GM18520 (cell line): ENCODE data around the gene TMEM131.
"Not testable (repeated sequence)": the region's sequence is repeated elsewhere in the genome, so short reads cannot be mapped to it uniquely, and the experiment has no call there.

ENCODE experiments used
- ATAC-seq: cut with Tn5 transposase; IDR thresholded peaks from one replicate; pipeline ENCODE4 v1.9.1; 2021; ENCODE audit not compliant: unreplicated experiment

The TMEM131 gene

DNA sequence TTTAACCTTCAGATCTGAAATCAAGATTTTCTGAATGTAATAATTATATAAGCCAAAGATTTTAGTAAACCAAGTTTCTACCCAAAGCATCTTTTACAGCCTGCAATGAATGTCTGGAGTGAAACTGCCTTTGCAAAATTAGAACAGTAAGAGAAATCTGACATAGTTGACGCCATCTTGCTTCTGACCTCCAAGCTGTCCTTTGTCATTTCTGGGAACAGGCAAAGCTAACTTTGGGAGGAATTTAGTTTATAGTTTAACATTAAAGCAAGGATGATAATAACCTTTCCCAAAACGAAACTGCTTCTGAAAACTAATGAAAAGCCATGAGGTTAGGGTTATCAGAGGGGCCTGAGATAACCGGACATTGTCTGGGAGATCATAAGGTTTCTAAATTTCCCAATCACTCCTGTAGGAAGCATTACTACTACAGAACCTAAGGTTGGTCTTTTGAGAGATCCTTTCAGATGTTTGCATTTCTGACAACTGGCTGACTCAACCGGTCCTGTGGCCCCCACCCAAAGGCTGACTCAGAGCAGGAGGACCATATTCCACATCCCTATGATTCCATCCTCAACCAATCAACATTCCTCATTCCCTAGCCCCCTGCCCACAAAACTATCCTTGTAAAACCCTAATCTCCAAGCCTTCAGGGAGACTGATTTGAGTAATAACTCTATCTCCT lies 124.5 kb downstream of the TMEM131 start:
- no peak for ATAC-seq

GRCh38 chr2:97870396-97870843 lies 125.3 kb downstream of the TMEM131 start:
- ATAC-seq = peak; percentile 100

GRCh38 chr2:97869722-97870346 lies 125.9 kb downstream of the TMEM131 start:
- ATAC-seq = no peak

GRCh38 chr2:97868986-97869721 lies 126.6 kb downstream of the TMEM131 start:
- ATAC-seq = no peak

DNA sequence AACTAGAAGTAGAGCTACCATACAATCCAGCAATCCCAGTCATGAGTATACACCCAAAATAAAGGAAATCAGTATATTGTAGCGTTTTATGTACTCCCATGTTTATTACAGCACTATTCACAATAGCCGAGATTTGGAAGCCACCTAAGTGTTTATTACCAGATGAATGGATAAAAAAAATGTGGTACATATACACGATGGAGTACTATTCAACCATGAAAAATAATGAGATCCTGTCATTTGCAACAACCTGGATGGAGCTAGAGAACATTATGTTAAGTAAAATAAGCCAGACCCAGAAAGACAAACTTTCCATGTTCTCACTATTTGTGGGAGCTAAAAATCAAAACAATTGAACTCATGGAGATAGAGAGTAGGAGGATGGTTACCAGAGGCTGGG lies 131.9 kb downstream of the TMEM131 start:
- no peak for ATAC-seq

DNA sequence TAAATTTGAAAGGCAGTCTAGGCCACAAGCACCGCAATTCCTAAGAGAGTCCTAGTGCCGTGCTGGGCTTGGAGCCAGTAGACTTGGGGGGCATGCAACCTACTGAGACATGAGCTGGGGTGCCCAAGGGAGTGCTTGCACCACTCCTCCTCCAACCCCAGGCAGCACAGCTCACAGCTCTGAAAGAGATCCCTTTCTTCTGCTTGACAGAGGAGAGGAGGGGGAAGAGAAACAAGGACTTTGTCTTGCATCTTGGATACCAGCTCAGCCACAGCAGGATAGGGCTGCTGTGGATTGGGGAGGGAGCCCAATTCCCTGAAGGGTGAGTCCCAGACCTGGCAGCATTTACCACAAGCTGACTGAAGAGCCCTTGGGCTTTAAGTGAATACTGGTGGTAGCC lies 134.6 kb downstream of the TMEM131 start:
- no peak for ATAC-seq

- no peak for ATAC-seq
Observed at GRCh38 chr2:97858442-97858841, 137.3 kb downstream of the TMEM131 start.

- no peak for ATAC-seq
Observed at GRCh38 chr2:97857553-97857952, 138.2 kb downstream of the TMEM131 start.

- ATAC-seq = not testable (repeated sequence)
Observed at GRCh38 chr2:97853057-97853456, 142.7 kb downstream of the TMEM131 start.

- ATAC-seq = no peak
Observed at GRCh38 chr2:97851172-97851571, 144.6 kb downstream of the TMEM131 start.

DNA sequence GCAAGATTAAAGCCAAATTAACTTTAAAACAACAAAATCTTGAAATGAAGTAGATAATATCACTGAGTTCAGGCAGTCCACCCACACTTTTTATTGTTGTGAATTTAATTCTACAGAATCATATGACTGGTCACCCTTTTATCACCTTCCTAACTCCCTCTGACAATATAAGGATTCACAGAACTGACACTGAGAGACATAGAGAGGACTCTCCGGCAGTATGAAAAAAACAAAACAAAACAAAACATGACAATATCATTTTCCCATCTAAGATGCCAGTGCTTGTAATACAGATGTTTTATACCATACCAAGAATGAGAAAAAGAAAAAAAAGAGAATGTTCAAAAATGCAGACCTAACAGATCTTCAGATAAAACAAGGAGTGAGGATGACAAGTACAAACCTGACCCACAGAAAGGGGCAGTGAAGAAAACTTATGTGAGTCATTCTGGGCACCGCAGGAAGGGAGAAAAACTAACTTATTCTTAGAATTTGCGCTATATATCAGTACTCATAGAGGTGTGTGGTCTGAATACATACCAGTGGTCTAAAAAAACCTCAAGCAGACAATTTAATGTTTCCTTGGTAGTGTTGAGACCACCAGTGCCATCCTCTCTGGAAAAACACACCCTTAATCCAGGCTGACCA lies 145.7 kb downstream of the TMEM131 start:
- no peak for ATAC-seq

DNA sequence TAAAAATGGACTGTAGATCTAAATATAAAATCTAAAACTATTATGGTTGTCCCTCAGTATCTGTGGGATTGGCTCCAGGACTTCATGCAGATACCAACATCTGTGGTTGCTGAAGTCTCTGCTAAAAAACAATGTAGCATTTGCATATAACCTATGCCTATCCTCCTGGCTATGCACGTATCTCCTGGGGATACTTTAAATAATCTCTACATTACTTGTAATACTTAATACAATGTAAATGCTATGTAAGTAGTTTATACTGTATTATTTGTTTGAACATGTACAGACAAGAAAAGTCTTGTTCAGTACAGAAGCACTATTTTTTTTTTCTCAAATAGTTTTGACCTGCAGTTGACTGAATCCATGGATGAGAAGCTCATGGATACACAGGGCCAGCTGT lies 147.4 kb downstream of the TMEM131 start:
- ATAC-seq = no peak

GRCh38 chr2:97846716-97847115 lies 149.0 kb downstream of the TMEM131 start:
- ATAC-seq = not testable (repeated sequence)

DNA sequence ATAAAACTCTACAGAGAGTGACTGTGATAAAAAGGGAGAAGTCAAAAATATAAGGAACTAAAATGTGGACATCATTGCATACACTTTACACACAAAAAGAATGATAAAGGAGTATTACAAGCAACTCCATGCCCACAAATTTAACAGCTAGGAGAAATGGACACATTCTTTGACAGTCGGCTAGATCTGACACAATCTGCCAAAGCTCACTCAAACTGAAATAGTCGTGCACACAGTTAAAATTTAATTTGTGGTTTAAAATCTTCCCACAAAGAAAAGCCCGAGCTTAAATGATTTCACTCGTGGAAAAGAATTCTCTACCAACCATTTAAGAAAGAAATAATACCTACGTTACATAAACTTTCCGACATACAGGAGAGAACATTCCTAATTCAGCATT lies 149.9 kb downstream of the TMEM131 start:
- ATAC-seq = no peak

GRCh38 chr2:97845133-97845532 lies 150.6 kb downstream of the TMEM131 start:
- ATAC-seq = no peak

DNA sequence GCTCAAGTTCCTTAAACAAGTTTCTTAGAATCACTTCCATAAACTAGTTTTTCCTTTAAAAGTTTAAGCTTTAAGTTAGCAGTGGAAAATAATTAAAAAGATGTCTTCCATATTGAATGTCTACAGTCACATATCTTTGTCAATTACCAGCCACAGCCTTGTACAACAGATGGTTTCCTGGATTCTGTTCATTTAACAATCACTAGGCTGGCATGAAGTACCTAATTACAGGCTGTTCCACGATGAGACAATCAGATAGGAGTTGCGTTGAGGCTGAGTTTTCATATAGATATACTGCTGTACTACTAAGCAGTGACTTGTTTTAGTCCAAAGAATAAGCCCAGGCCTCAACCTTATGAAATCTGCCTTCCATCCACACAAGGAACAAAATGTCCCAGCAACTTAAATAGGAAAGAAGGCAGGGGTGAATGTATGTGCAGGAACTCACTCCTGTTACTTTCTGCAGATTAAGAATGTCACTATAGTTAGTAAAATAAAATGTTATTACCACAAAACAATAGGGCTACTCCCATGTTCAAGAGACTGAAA lies 151.4 kb downstream of the TMEM131 start:
- no peak for ATAC-seq

GRCh38 chr2:97840198-97840597 lies 155.6 kb downstream of the TMEM131 start:
- ATAC-seq = no peak

DNA sequence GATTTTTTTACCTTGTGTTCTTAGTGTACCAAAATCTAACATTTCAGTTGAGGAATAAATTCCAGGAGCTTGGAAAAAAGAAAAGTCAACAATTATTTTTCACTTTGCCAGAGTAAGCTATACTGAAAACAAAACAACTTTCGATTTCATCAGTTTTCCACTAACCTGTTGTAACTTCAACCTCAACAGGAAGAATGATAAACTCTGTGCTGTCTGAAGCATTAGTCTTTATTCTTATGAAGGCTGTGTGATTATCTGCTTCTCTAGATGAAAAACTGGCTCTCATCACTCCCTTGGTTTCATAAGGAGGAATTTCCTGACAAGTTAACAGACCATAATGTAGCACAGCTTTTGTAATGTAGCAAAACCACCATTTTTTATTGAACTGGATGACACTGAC lies 161.1 kb downstream of the TMEM131 start:
- no peak for ATAC-seq

GRCh38 chr2:97831121-97831520 lies 164.6 kb downstream of the TMEM131 start:
- no peak for ATAC-seq

GRCh38 chr2:97829255-97829654 lies 166.5 kb downstream of the TMEM131 start:
- ATAC-seq = not testable (repeated sequence)

DNA sequence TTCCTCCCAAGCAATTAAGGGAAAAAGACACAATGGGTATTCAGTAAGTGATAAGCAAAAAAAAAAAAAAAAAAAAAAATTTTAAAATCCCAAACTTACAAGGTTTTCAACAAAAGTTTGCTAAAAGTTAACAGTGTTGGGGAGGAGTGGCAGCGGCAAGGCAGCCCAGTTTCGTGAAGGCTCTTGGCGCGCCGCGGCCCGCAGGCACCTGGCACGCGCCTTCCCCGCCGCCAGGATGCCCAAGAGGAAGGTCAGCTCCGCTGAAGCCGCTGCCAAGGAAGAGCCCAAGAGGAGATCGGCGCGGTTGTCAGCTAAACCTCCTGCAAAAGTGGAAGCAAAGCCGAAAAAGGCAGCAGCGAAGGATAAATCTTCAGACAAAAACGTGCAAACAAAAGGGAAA lies 168.7 kb downstream of the TMEM131 start:
- not testable (repeated sequence) for ATAC-seq
